GM23248 (cell line): Measurements from ENCODE around the gene KIAA1549. TPM values are rescaled to one million over a fixed set of nuclear protein-coding genes. Genes with fewer than 3 reads are reported as not detected.

Source experiments
- DNase-seq: peaks from one replicate; pipeline ENCODE4 v3.0.0-alpha.2; 2015
- H2AFZ ChIP-seq: fragments of 200-600 bp; sonication (generic); 2 replicates; pipeline ENCODE4 v1.6.1; 2016; ENCODE audit warnings: antibody characterized with exemption
- H3F3A ChIP-seq: fragments of 200-600 bp; sonication (generic); 2 replicates; pipeline ENCODE4 v1.6.1; 2016; ENCODE audit warnings: mild to moderate bottlenecking, antibody characterized with exemption, mixed run types; ENCODE audit not compliant: insufficient read depth
- H3K27ac ChIP-seq: fragments of 200-600 bp; sonication (generic); 2 replicates; pipeline ENCODE4 v1.5.1; 2016; ENCODE audit warnings: mild to moderate bottlenecking
- H3K27me3 ChIP-seq: fragments of 200-600 bp; sonication (generic); replicated peaks from 2 replicates; pipeline ENCODE4 v1.6.1; 2016; ENCODE audit warnings: mild to moderate bottlenecking; ENCODE audit not compliant: insufficient read depth
- H3K36me3 ChIP-seq: fragments of 200-600 bp; sonication (generic); 2 replicates; pipeline ENCODE4 v1.6.1; 2016; ENCODE audit warnings: low read depth, mild to moderate bottlenecking
- H3K4me1 ChIP-seq: fragments of 200-600 bp; sonication (generic); 2 replicates; pipeline ENCODE4 v1.6.1; 2016; ENCODE audit warnings: mild to moderate bottlenecking; ENCODE audit not compliant: insufficient read depth
- H3K4me2 ChIP-seq: fragments of 200-600 bp; sonication (generic); one replicate; pipeline ENCODE4 v1.6.1; 2016; ENCODE audit warnings: mild to moderate bottlenecking; ENCODE audit not compliant: unreplicated experiment
- H3K4me3 ChIP-seq: fragments of 200-600 bp; sonication (generic); 2 replicates; pipeline ENCODE4 v1.5.1; 2016; ENCODE audit warnings: mild to moderate bottlenecking
- H3K79me2 ChIP-seq: fragments of 200-600 bp; sonication (generic); 2 replicates; pipeline ENCODE4 v1.6.1; 2016; ENCODE audit warnings: mild to moderate bottlenecking; ENCODE audit not compliant: insufficient read depth
- H3K9ac ChIP-seq: fragments of 200-600 bp; sonication (generic); 2 replicates; pipeline ENCODE4 v1.6.1; 2016; ENCODE audit warnings: mild to moderate bottlenecking
- H3K9me2 ChIP-seq: fragments of 200-600 bp; sonication (generic); 2 replicates; pipeline ENCODE4 v1.6.1; 2016; ENCODE audit warnings: mixed run types, mild to moderate bottlenecking, moderate library complexity; ENCODE audit not compliant: insufficient read depth
- H3K9me3 ChIP-seq: fragments of 200-600 bp; sonication (generic); one replicate; pipeline ENCODE4 v1.6.1; 2017; ENCODE audit warnings: low read depth
- H4K20me1 ChIP-seq: fragments of 200-600 bp; sonication (generic); 2 replicates; pipeline ENCODE4 v1.6.0; 2016; ENCODE audit not compliant: insufficient read depth
- EZH2 ChIP-seq: fragments of 200-600 bp; sonication (generic); IDR thresholded peaks from 2 replicates; pipeline ENCODE4 v1.6.1; 2018; ENCODE audit warnings: antibody characterized with exemption, mild to moderate bottlenecking; ENCODE audit not compliant: insufficient read depth, poor library complexity, severe bottlenecking
- EZH2phosphoT487 ChIP-seq: fragments of 200-600 bp; sonication (generic); IDR thresholded peaks from 2 replicates; pipeline ENCODE4 v1.6.1; 2018; ENCODE audit warnings: antibody characterized with exemption, moderate library complexity, mild to moderate bottlenecking, low read depth; ENCODE audit not compliant: insufficient read depth
- WGBS, 2 experiments: methylation state at CpG; one replicate each; pipeline ENCODE4 v1.1.6; 2015 to 2017; ENCODE audit warnings: low lambda C conversion rate in 2 of 2, low coverage in 1 of 2; ENCODE audit errors: missing lambda C conversion rate in 2 of 2; 5-methylcytosine and 5-hydroxymethylcytosine counted together
- in situ Hi-C: fragments of 300-500 bp; cut with MboI; formaldehyde crosslinking; loops from 2 replicates; pipeline ENCODE4 v1.15.0; 2020
- polyA plus RNA-seq: library from polyadenylated mRNA; unstranded; fragments of >200 nt; fragmentation: Nextera tagmentation; extraction: Ambion mirVana; gene quantifications from 2 replicates; pipeline ENCODE4 v1.2.1, GENCODE V29; 2016
- total RNA-seq: library from RNA; depleted of rRNA; stranded (reverse); fragments of >200 nt; shearing (Covaris generic); gene quantifications from 2 replicates; pipeline ENCODE4 v1.2.3, GENCODE V29; 2014

The KIAA1549 gene
- total and polyA plus RNA-seq, 2 experiments from 2014 or later, result 2.1 to 3.0 TPM

DNA sequence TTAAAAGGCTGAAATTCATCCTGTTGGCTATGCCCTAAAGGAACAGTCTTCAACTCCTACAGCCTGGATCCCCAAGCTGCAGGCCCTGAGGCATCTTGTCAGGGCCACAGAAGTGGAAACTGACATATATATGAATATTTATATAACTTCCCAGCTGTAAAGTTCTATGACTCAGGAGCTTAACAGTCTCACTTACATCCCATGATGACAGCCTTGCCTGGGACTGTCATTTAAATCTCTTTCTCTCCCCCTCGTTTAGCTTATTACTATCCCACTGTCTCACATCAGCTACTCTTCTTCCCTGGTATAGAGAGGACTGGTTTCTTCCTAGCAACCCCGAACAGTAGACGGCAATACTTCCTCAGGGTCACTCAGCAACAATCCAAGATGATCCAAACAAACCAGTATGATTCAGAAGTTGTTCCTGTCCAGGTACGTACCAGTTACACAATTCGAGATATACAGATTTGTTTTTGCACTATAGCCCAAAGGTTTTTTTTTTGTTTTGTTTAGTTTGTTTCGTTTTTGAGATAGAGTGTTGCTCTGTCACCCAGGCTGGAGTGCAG is 22.7 kb downstream of the KIAA1549 start:
- no peaks in the 10 kb centered on the region for H3F3A ChIP-seq

GRCh38 chr7:138957753-138958390 is 23.3 kb downstream of the KIAA1549 start:
- H3K4me2 ChIP-seq, result no peak overlapping the region
- no peaks in the 10 kb centered on the region for H3K9me2 ChIP-seq
- in situ Hi-C loops, result loop anchor here (10.0 kb wide), 1 partner anchor 57 kb away; no protein-coding TSS in a partner anchor
- no peak overlapping the region for H3K9ac ChIP-seq
- no peaks in the 10 kb centered on the region for H3K9me3 ChIP-seq
- no peak overlapping the region for H3K27ac ChIP-seq
- H4K20me1 ChIP-seq, result no peaks in the 10 kb centered on the region
- peaks cover 94% of the 10 kb centered on the region for H3K79me2 ChIP-seq
- DNase-seq, result no peak
- TF ChIP-seq EZH2phosphoT487, result no peak
- no peak for TF ChIP-seq EZH2
- no peaks in the 10 kb centered on the region for H3F3A ChIP-seq
- H3K4me1 ChIP-seq, result 0 out of 2 replicates have a peak, but pooled peaks cover 4% of the 10 kb centered on the region
- H3K36me3 ChIP-seq, result no peaks in the 10 kb centered on the region
- no peak overlapping the region for H2AFZ ChIP-seq
- H3K4me3 ChIP-seq, result no peak overlapping the region
- H3K27me3 ChIP-seq, result no peaks in the 10 kb centered on the region
- 93 to 94% methylated on average over 16 of the region's 16 CpGs for WGBS, 2 experiments

More for the DNA sequence above, 22.7 kb downstream of the KIAA1549 start:
- 0 out of 2 replicates have a peak, but pooled peaks cover 4% of the 10 kb centered on the region for H3K4me1 ChIP-seq
- no peak overlapping the region for H3K9ac ChIP-seq
- no peaks in the 10 kb centered on the region for H3K36me3 ChIP-seq
- 67 to 70% methylated on average over 6 of the region's 6 CpGs for WGBS, 2 experiments
- DNase-seq, result no peak
- no peak overlapping the region for H3K4me3 ChIP-seq
- H3K4me2 ChIP-seq, result no peak overlapping the region
- no peak overlapping the region for H3K27ac ChIP-seq
- in situ Hi-C loops, result loop anchor here (10.0 kb wide), 1 partner anchor 56 kb away; no protein-coding TSS in a partner anchor
- no peaks in the 10 kb centered on the region for H3K27me3 ChIP-seq
- H3K9me2 ChIP-seq, result no peaks in the 10 kb centered on the region
- H2AFZ ChIP-seq, result no peak overlapping the region
- peaks cover 94% of the 10 kb centered on the region for H3K79me2 ChIP-seq
- no peak for TF ChIP-seq EZH2
- no peak for TF ChIP-seq EZH2phosphoT487
- H3K9me3 ChIP-seq, result no peaks in the 10 kb centered on the region
- H4K20me1 ChIP-seq, result no peaks in the 10 kb centered on the region

GRCh38 chr7:138957217-138957616 is 24.0 kb downstream of the KIAA1549 start:
- no peaks in the 10 kb centered on the region for H3K9me2 ChIP-seq
- DNase-seq, result no peak
- TF ChIP-seq EZH2, result no peak
- no peak for TF ChIP-seq EZH2phosphoT487
- H3K4me3 ChIP-seq, result no peak overlapping the region
- 0 out of 2 replicates have a peak, but pooled peaks cover 4% of the 10 kb centered on the region for H3K4me1 ChIP-seq
- no peaks in the 10 kb centered on the region for H3K27me3 ChIP-seq
- H3K9me3 ChIP-seq, result no peaks in the 10 kb centered on the region
- 59 to 73% methylated on average over 3 of the region's 3 CpGs for WGBS, 2 experiments
- no peaks in the 10 kb centered on the region for H3K36me3 ChIP-seq
- no peak overlapping the region for H3K27ac ChIP-seq
- H4K20me1 ChIP-seq, result no peaks in the 10 kb centered on the region
- in situ Hi-C loops, result loop anchor here (10.0 kb wide), 1 partner anchor 58 kb away; no protein-coding TSS in a partner anchor
- H2AFZ ChIP-seq, result no peak overlapping the region
- H3F3A ChIP-seq, result no peaks in the 10 kb centered on the region
- H3K79me2 ChIP-seq, result peaks cover 87% of the 10 kb centered on the region
- H3K4me2 ChIP-seq, result no peak overlapping the region
- no peak overlapping the region for H3K9ac ChIP-seq

DNA sequence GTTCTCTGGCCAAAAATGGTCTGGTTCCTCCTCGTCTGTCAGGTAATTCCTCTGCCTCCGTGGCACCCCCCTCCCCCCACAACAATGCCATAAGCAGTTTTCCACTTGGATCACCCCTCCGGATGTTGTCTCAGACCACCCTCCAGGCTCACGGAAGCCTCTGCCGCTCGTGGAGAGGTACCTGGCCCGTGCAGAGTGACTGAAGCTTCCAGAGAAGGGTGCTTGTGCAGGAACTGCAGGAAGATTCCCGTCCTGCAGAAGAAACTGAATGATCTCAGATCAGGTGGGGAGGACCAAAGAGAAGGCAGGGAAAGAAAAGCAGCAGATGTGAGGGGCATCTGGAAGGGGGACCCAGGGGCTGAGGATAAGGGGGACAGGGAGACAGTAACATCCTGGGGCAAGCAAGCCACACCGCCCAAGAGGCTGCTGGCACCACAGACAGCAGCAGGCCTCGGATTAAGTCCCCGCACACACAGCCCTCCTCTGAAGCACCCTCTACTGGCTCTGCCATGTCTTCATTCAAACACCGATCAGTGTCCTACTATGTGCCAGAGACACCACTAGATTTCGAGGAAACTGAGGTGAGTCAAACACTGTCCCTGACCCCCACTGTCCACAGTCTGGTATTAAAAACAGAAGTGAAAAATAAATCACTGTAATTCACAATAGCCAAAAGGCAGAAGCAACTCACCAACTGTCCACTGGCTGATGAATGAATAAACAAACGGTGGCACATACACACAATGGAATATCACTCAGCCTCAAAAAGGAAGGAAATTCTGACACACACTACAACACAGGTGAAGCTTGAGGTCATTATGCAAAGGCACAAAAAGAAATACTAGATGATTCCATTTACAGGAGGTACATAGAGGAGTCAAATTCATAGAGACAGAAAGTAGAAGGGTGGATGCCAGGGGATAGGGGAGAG is 26.4 kb downstream of the KIAA1549 start:
- H3K4me2 ChIP-seq, result no peak overlapping the region
- in situ Hi-C loops, result loop anchor here (10.0 kb wide), 1 partner anchor 60 kb away; no protein-coding TSS in a partner anchor
- H3K4me3 ChIP-seq, result no peak overlapping the region
- no peak for DNase-seq
- WGBS, 2 experiments, result 88 to 89% methylated on average over 14 of the region's 14 CpGs
- TF ChIP-seq EZH2phosphoT487 (no peak), EZH2 (no peak)
- H3F3A ChIP-seq, result no peaks in the 10 kb centered on the region
- H3K9ac ChIP-seq, result no peak overlapping the region
- H3K27ac ChIP-seq, result no peak overlapping the region
- no peak overlapping the region for H2AFZ ChIP-seq
- peaks cover 76% of the 10 kb centered on the region for H3K79me2 ChIP-seq
- H3K36me3 ChIP-seq, result no peaks in the 10 kb centered on the region
- H3K27me3 ChIP-seq, result no peaks in the 10 kb centered on the region
- H3K9me2 ChIP-seq, result no peaks in the 10 kb centered on the region
- no peaks in the 10 kb centered on the region for H4K20me1 ChIP-seq
- no peaks in the 10 kb centered on the region for H3K9me3 ChIP-seq
- 0 out of 2 replicates have a peak, but pooled peaks cover 4% of the 10 kb centered on the region for H3K4me1 ChIP-seq
